ENCODE results near the gene PHACTR1.

DNA sequence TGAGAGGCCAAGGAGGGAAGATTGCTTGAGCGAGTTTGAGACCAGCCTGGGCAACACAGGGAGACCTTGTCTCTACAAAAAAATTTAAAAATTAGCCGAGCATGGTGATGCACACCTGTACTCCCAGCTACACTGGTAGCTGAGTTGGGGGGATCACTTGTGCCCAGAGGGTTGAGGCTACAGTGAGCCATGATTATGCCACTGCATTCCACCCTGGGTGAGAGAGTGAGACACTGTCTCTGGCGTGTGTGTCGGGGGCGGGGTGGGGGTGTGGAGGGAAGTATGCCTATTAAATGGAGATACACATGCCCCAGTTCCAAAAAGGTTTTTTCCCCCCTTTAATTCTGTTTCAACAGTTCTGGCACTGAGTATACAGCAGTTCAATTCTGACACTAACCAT lies 388.6 kb downstream of the PHACTR1 start:
- TF ChIP-seq, protein P1, sequence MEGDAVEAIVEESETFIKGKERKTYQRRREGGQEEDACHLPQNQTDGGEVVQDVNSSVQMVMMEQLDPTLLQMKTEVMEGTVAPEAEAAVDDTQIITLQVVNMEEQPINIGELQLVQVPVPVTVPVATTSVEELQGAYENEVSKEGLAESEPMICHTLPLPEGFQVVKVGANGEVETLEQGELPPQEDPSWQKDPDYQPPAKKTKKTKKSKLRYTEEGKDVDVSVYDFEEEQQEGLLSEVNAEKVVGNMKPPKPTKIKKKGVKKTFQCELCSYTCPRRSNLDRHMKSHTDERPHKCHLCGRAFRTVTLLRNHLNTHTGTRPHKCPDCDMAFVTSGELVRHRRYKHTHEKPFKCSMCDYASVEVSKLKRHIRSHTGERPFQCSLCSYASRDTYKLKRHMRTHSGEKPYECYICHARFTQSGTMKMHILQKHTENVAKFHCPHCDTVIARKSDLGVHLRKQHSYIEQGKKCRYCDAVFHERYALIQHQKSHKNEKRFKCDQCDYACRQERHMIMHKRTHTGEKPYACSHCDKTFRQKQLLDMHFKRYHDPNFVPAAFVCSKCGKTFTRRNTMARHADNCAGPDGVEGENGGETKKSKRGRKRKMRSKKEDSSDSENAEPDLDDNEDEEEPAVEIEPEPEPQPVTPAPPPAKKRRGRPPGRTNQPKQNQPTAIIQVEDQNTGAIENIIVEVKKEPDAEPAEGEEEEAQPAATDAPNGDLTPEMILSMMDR (IDR thresholded peaks at IDR 0.05; ENCODE audit: insufficient read depth, low read depth, low read length): no peak
- no peak for TF ChIP-seq EZH2 (IDR thresholded peaks at IDR 0.05; ENCODE audit: insufficient read depth, low read length)

Measured in astrocyte (in vitro differentiated cells and primary cell).